HepG2 (cell line): ENCODE results near the gene IL17F. TPM values are rescaled to one million over a fixed set of nuclear protein-coding genes. Genes with fewer than 3 reads are reported as not detected.

Source experiments
- ETV6 ChIP-seq: sonication (generic); formaldehyde crosslinking; conservative IDR thresholded peaks from 2 replicates; pipeline ENCODE4 v1.4.0; 2020; ENCODE audit warnings: missing genetic modification reagents
- HIVEP1 ChIP-seq: sonication (generic); formaldehyde crosslinking; IDR thresholded peaks from 2 replicates; pipeline ENCODE4 v1.4.0; 2020; ENCODE audit warnings: mild to moderate bottlenecking, missing genetic modification reagents
- HMGA1 ChIP-seq: sonication (generic); formaldehyde crosslinking; conservative IDR thresholded peaks from 2 replicates; pipeline ENCODE4 v1.4.0; 2020; ENCODE audit warnings: missing genetic modification reagents
- HNF4A ChIP-seq: sonication (generic); formaldehyde crosslinking; IDR thresholded peaks from 2 replicates; pipeline ENCODE4 v1.4.0; 2020; ENCODE audit warnings: missing genetic modification reagents
- KAT7 ChIP-seq: IDR thresholded peaks from 2 replicates; pipeline ENCODE4 v1.6.1; 2018; ENCODE audit warnings: borderline replicate concordance, missing compliant biosample characterization
- MYNN ChIP-seq: sonication (generic); formaldehyde crosslinking; IDR thresholded peaks from 2 replicates; pipeline ENCODE4 v1.4.0; 2020; ENCODE audit warnings: mild to moderate bottlenecking, low read depth, missing genetic modification reagents
- SOX13 ChIP-seq, 3 experiments: fragments of 450-650 bp in 1 of 3; sonication (generic) in 1 of 3; formaldehyde crosslinking in 1 of 3; IDR thresholded peaks in 2 of 3; conservative IDR thresholded peaks in 1 of 3; 2 replicates each; pipeline versions ENCODE4 v1.5.0 to v1.6.1; 2016 to 2020; ENCODE audit warnings: antibody characterized with exemption in 1 of 3, mild to moderate bottlenecking in 1 of 3, missing compliant biosample characterization in 1 of 3, missing genetic modification reagents in 1 of 3, moderate library complexity in 1 of 3
- THYN1 ChIP-seq: sonication (generic); formaldehyde crosslinking; IDR thresholded peaks from 2 replicates; pipeline ENCODE4 v1.8.1; 2023; ENCODE audit warnings: low read depth, mild to moderate bottlenecking, moderate library complexity, missing genetic modification reagents, borderline replicate concordance
- ZC3H13 ChIP-seq: sonication (generic); formaldehyde crosslinking; IDR thresholded peaks from 2 replicates; pipeline ENCODE4 v1.8.1; 2023; ENCODE audit warnings: mild to moderate bottlenecking, missing genetic modification reagents, moderate library complexity
- ZNF253 ChIP-seq: sonication (generic); formaldehyde crosslinking; IDR thresholded peaks from 2 replicates; pipeline ENCODE4 v1.8.0; 2022; ENCODE audit warnings: mild to moderate bottlenecking, missing genetic modification reagents, borderline replicate concordance
- ZNF441 ChIP-seq: sonication (generic); formaldehyde crosslinking; IDR thresholded peaks from 2 replicates; pipeline ENCODE4 v1.7.0; 2021; ENCODE audit warnings: missing genetic modification reagents, borderline replicate concordance
- ZNF777 ChIP-seq: sonication (generic); formaldehyde crosslinking; IDR thresholded peaks from 2 replicates; pipeline ENCODE4 v1.4.0; 2020; ENCODE audit warnings: missing genetic modification reagents
- polyA plus RNA-seq, 8 experiments: library from polyadenylated mRNA; depleted of rRNA in 3 of 8; stranded (reverse) in 7 of 8; unstranded in 1 of 8; fragments of >200 nt; fragmentation: Illumina TruSeq in 4 of 8; extraction: Trizol in 4 of 8; gene quantifications; 2 replicates each; pipeline versions ENCODE4 v1.2.1 to v1.2.3, GENCODE V29; 2011 to 2016; ENCODE audit warnings: low read depth in 4 of 8, missing spikeins in 1 of 8, mixed read lengths in 1 of 8; ENCODE audit not compliant: insufficient read depth in 1 of 8
- total RNA-seq, 5 experiments: library from RNA; depleted of rRNA; stranded (reverse); fragments of >200 nt; fragmentation: Illumina TruSeq; extraction: Trizol; gene quantifications; 2 replicates each; pipeline ENCODE4 v1.2.3, GENCODE V29; 2016; ENCODE audit warnings: low read depth in 1 of 5
- TF ChIP-seq, protein P1 (sequence below): sonication (generic); formaldehyde crosslinking; IDR thresholded peaks from 2 replicates; pipeline ENCODE4 v1.5.0; 2020; ENCODE audit warnings: missing genetic modification reagents
- TF ChIP-seq, protein P2 (sequence below): sonication (generic); formaldehyde crosslinking; IDR thresholded peaks from 2 replicates; pipeline ENCODE4 v1.4.0; 2020; ENCODE audit warnings: missing genetic modification reagents
- TF ChIP-seq, protein P3 (sequence below): sonication (generic); formaldehyde crosslinking; IDR thresholded peaks from 2 replicates; pipeline ENCODE4 v1.5.1; 2020; ENCODE audit warnings: missing genetic modification reagents, mild to moderate bottlenecking, borderline replicate concordance
- TF ChIP-seq, protein P4 (sequence below): IDR thresholded peaks from 2 replicates; pipeline ENCODE4 v1.6.1; 2016; ENCODE audit warnings: low read depth
- TF ChIP-seq, protein P5 (sequence below): sonication (generic); formaldehyde crosslinking; IDR thresholded peaks from 2 replicates; pipeline ENCODE4 v1.5.1; 2020; ENCODE audit warnings: mild to moderate bottlenecking, missing genetic modification reagents
- TF ChIP-seq, protein P6 (sequence below): sonication (generic); formaldehyde crosslinking; IDR thresholded peaks from 2 replicates; pipeline ENCODE4 v1.5.0; 2020; ENCODE audit warnings: mild to moderate bottlenecking, low read depth, missing genetic modification reagents, borderline replicate concordance

The IL17F gene
- total and polyA plus RNA-seq, 2 of the 13 experiments (the other 11 are each of a cell fraction or from before 2014, with no cell fraction given): not detected

DNA sequence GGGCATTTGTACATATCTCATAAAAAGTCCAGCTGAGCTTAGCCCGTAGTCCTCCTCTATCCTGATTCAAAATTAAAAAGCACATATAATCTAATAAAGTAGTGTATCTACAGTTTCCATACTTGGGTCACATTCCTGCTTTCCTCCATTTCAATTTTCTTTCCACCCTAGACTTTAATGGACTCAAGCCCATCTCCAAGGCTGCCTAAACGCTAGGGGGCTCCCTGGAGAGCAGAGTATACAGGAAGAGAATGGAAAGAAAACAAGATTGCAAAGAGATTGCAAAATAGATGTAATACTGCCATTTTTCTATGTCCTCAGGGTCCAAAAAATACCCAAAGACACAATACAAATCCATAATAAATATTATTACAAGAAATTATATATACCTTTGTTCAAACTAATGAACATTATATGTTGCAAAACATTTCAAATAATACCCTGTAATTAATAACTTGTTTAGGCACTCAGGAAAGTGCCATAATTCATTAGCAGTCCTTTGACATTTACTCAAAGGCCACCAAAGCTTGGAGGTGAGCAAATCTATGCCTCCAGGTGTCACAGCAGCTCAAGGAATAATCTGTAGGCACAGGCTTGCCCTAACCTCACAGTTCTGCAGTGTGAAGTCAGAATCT lies 42.6 kb upstream of the IL17F start (continued):
- TF ChIP-seq, protein P1, sequence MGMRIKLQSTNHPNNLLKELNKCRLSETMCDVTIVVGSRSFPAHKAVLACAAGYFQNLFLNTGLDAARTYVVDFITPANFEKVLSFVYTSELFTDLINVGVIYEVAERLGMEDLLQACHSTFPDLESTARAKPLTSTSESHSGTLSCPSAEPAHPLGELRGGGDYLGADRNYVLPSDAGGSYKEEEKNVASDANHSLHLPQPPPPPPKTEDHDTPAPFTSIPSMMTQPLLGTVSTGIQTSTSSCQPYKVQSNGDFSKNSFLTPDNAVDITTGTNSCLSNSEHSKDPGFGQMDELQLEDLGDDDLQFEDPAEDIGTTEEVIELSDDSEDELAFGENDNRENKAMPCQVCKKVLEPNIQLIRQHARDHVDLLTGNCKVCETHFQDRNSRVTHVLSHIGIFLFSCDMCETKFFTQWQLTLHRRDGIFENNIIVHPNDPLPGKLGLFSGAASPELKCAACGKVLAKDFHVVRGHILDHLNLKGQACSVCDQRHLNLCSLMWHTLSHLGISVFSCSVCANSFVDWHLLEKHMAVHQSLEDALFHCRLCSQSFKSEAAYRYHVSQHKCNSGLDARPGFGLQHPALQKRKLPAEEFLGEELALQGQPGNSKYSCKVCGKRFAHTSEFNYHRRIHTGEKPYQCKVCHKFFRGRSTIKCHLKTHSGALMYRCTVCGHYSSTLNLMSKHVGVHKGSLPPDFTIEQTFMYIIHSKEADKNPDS: no peak
- TF ChIP-seq HIVEP1 (CRISPR knock-in tag) (no peak), HMGA1 (CRISPR knock-in tag) (no peak), ZC3H13 (CRISPR knock-in tag) (no peak), ETV6 (no peak), ZNF441 (CRISPR knock-in tag) (no peak), SOX13 (IDR thresholded peaks at IDR 0.05) (no peak), SOX13 (CRISPR knock-in tag; conservative IDR thresholded peaks at IDR 0.05 in 1 of 2, IDR thresholded peaks at IDR 0.05 in 1 of 2) (peak in 1 of 2 experiments; percentile 67; a peak in 2 of 4 replicates), ZNF777 (CRISPR knock-in tag) (no peak), ZNF253 (CRISPR knock-in tag) (no peak), MYNN (CRISPR knock-in tag) (no peak), KAT7 (CRISPR knock-in tag) (no peak), HNF4A (CRISPR knock-in tag) (peak; percentile 28), THYN1 (CRISPR knock-in tag) (no peak)
- TF ChIP-seq, protein P2, sequence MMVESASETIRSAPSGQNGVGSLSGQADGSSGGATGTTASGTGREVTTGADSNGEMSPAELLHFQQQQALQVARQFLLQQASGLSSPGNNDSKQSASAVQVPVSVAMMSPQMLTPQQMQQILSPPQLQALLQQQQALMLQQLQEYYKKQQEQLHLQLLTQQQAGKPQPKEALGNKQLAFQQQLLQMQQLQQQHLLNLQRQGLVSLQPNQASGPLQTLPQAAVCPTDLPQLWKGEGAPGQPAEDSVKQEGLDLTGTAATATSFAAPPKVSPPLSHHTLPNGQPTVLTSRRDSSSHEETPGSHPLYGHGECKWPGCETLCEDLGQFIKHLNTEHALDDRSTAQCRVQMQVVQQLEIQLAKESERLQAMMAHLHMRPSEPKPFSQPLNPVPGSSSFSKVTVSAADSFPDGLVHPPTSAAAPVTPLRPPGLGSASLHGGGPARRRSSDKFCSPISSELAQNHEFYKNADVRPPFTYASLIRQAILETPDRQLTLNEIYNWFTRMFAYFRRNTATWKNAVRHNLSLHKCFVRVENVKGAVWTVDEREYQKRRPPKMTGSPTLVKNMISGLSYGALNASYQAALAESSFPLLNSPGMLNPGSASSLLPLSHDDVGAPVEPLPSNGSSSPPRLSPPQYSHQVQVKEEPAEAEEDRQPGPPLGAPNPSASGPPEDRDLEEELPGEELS (CRISPR knock-in tag): peak; percentile 69
- TF ChIP-seq, protein P3, sequence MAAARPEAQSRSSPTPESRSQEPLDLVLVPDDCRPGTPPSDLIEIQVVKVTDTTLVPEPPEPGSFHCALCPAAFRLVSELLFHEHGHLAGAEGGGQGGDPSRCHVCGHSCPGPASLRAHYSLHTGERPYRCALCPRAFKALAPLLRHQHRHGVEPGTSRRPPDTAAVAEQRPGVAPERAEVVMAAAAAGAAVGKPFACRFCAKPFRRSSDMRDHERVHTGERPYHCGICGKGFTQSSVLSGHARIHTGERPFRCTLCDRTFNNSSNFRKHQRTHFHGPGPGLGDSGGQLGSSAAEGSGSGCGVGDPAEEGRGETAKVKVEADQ (CRISPR knock-in tag): 0 out of 2 replicates have a peak, but pooled peaks have one; percentile 15
- TF ChIP-seq, protein P4, sequence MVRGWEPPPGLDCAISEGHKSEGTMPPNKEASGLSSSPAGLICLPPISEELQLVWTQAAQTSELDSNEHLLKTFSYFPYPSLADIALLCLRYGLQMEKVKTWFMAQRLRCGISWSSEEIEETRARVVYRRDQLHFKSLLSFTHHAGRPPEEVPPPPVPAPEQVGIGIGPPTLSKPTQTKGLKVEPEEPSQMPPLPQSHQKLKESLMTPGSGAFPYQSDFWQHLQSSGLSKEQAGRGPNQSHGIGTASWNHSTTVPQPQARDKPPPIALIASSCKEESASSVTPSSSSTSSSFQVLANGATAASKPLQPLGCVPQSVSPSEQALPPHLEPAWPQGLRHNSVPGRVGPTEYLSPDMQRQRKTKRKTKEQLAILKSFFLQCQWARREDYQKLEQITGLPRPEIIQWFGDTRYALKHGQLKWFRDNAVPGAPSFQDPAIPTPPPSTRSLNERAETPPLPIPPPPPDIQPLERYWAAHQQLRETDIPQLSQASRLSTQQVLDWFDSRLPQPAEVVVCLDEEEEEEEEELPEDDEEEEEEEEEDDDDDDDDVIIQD (CRISPR knock-in tag): peak; percentile 91
- TF ChIP-seq, protein P5, sequence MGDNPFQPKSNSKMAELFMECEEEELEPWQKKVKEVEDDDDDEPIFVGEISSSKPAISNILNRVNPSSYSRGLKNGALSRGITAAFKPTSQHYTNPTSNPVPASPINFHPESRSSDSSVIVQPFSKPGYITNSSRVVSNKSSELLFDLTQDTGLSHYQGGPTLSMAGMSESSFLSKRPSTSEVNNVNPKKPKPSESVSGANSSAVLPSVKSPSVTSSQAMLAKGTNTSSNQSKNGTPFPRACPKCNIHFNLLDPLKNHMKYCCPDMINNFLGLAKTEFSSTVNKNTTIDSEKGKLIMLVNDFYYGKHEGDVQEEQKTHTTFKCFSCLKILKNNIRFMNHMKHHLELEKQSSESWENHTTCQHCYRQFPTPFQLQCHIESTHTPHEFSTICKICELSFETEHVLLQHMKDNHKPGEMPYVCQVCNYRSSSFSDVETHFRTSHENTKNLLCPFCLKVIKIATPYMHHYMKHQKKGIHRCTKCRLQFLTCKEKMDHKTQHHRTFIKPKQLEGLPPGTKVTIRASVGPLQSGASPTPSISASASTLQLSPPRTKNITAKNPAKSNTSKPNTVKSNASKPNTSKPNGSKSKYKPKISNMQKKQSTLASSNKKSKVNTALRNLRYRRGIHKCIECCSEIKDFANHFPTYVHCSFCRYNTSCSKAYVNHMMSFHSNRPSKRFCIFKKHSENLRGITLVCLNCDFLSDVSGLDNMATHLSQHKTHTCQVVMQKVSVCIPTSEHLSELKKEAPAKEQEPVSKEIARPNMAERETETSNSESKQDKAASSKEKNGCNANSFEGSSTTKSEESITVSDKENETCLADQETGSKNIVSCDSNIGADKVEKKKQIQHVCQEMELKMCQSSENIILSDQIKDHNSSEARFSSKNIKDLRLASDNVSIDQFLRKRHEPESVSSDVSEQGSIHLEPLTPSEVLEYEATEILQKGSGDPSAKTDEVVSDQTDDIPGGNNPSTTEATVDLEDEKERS (CRISPR knock-in tag): peak; percentile 78
- TF ChIP-seq, protein P6, sequence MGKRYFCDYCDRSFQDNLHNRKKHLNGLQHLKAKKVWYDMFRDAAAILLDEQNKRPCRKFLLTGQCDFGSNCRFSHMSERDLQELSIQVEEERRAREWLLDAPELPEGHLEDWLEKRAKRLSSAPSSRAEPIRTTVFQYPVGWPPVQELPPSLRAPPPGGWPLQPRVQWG: no peak
